ENCODE data around the gene CLEC19A.

DNA sequence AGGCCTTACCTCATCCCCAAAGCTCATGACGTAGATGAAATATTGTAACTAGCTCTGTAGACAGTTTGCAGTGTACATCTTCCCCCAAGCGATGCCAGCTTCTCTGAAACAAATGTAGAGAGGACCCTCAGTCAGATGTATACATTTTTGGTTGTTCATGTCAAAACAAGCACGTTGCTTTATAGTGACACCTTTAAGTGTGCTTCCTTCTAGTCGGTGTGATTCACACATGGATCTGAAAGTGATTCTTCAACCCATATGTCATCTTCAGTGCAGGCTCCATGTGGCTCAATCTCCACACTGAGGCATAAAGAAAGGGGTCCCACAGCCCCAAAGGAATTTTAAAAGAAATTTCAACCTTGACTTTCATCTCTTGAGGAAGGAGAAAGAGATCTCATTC, 30.9 kb upstream of the CLEC19A start:
- TF ChIP-seq POLR2A (IDR thresholded peaks at IDR 0.05): no peak
- TF ChIP-seq, protein P1, sequence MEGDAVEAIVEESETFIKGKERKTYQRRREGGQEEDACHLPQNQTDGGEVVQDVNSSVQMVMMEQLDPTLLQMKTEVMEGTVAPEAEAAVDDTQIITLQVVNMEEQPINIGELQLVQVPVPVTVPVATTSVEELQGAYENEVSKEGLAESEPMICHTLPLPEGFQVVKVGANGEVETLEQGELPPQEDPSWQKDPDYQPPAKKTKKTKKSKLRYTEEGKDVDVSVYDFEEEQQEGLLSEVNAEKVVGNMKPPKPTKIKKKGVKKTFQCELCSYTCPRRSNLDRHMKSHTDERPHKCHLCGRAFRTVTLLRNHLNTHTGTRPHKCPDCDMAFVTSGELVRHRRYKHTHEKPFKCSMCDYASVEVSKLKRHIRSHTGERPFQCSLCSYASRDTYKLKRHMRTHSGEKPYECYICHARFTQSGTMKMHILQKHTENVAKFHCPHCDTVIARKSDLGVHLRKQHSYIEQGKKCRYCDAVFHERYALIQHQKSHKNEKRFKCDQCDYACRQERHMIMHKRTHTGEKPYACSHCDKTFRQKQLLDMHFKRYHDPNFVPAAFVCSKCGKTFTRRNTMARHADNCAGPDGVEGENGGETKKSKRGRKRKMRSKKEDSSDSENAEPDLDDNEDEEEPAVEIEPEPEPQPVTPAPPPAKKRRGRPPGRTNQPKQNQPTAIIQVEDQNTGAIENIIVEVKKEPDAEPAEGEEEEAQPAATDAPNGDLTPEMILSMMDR (IDR thresholded peaks at IDR 0.05): no peak
